Aorta (tissue), 5 donors: ENCODE results near the gene KIAA1755. TPM values are rescaled to one million over a fixed set of nuclear protein-coding genes. Genes with fewer than 3 reads are reported as not detected.
A peak's percentile ranks its signal among the peaks of the same experiment; 100 is the strongest.

Experiments used
- ATAC-seq: fragments of 200-7000 bp; cut with Tn5 transposase; one replicate; pipeline ENCODE4 v1.9.1; 2022; ENCODE audit warnings: moderate library complexity; ENCODE audit not compliant: low FRiP score
- DNase-seq, 2 donors: peaks; one replicate each; pipeline ENCODE4 v3.0.0-alpha.2; 2020
- H3K27ac ChIP-seq, 2 donors: one replicate each; pipeline ENCODE4 v1.5.1; 2013; ENCODE audit warnings: low read length in 2 of 2, mild to moderate bottlenecking in 2 of 2, moderate library complexity in 2 of 2, control low read depth in 1 of 2, inconsistent platforms in 1 of 2, low read depth in 1 of 2
- H3K27me3 ChIP-seq, 2 donors: one replicate each; pipeline ENCODE4 v1.6.1; 2013; ENCODE audit warnings: control low read depth in 1 of 2, low read length in 1 of 2, mild to moderate bottlenecking in 1 of 2, moderate library complexity in 1 of 2; ENCODE audit not compliant: insufficient read depth in 2 of 2, control insufficient read depth in 1 of 2
- H3K36me3 ChIP-seq, 2 donors: one replicate each; pipeline ENCODE4 v1.6.1; 2013; ENCODE audit warnings: control low read depth in 1 of 2, low read length in 1 of 2, mild to moderate bottlenecking in 1 of 2; ENCODE audit not compliant: insufficient read depth in 2 of 2, control insufficient read depth in 1 of 2
- H3K4me1 ChIP-seq, 2 donors: one replicate each; pipeline ENCODE4 v1.6.1; 2013; ENCODE audit warnings: low read length in 2 of 2, control low read depth in 1 of 2, mild to moderate bottlenecking in 1 of 2, moderate library complexity in 1 of 2; ENCODE audit not compliant: insufficient read depth in 2 of 2, control insufficient read depth in 1 of 2
- H3K4me3 ChIP-seq, 2 donors: one replicate each; pipeline ENCODE4 v1.5.1; 2013; ENCODE audit warnings: low read length in 2 of 2, control low read depth in 1 of 2, mild to moderate bottlenecking in 1 of 2
- H3K9me3 ChIP-seq: one replicate; pipeline ENCODE4 v1.6.1; 2013; ENCODE audit warnings: mild to moderate bottlenecking, low read length; ENCODE audit not compliant: control insufficient read depth
- WGBS, 2 donors: extraction: QIAGEN DNeasy Blood & Tissue Kit; methylation state at CpG; one replicate each; pipeline ENCODE4 v1.1.7; 2013; 5-methylcytosine and 5-hydroxymethylcytosine counted together
- intact Hi-C, 2 donors: fragments of 100-400 bp; cut with DNase I; formaldehyde crosslinking; loops; one replicate each; pipeline versions ENCODE4 v1.14.2 to v1.15.0; 2022
- polyA plus RNA-seq, 2 donors: library from polyadenylated mRNA; stranded (reverse); fragments of 200-250 nt; gene quantifications; one replicate each; pipeline ENCODE4 v1.2.3, GENCODE V29; 2013
- total RNA-seq, 2 donors: library from RNA; stranded (reverse); fragmentation: NEBNext Ultra II Directional; extraction: Animal tissue kit (Norgen Biotek cat#: 25700); gene quantifications; one replicate each; pipeline ENCODE4 v1.2.1, GENCODE V29; 2021
- donor health status: healthy with polysubstance abuse.
- donor health status: Bipolar disorder and iron deficiency.
- donor health status: DM: no; HTN: no; CAD: no.
- donor health status: DM: no; HTN: no; CAD: no.
- donor health status: DM: yes; HTN: yes; CAD: no.

The KIAA1755 gene
- total and polyA plus RNA-seq, 4 donors, result 2.0 to 46.4 (median 20.6) TPM

GRCh38 chr20:38208523-38208922 is 52.0 kb downstream of the KIAA1755 start:
- intact Hi-C loops, result no loop called here
- H3K9me3 ChIP-seq, result no peaks in the 10 kb centered on the region
- ATAC-seq (no peak), DNase-seq (no peak)
- H3K27ac ChIP-seq, result peak overlapping the region in 1 of 2 donors; percentile 41
- no peaks in the 10 kb centered on the region for H3K27me3 ChIP-seq
- H3K4me3 ChIP-seq, result no peak overlapping the region
- no peaks in the 10 kb centered on the region for H3K4me1 ChIP-seq
- 88 to 91% methylated on average over 3 of the region's 3 CpGs for WGBS, 2 donors
- no peaks in the 10 kb centered on the region for H3K36me3 ChIP-seq

- H3K4me1 ChIP-seq, result no peaks in the 10 kb centered on the region
- DNase-seq, result peak in 1 of 2 donors; percentile 12
- H3K4me3 ChIP-seq, result no peak overlapping the region
- no peak for ATAC-seq
- WGBS, 2 donors, result 95 to 100% methylated on average over 1 of the region's 1 CpG
- no peaks in the 10 kb centered on the region for H3K27me3 ChIP-seq
- intact Hi-C loops, result no loop called here
- H3K36me3 ChIP-seq, result no peaks in the 10 kb centered on the region
- H3K9me3 ChIP-seq, result no peaks in the 10 kb centered on the region
- H3K27ac ChIP-seq, result no peak overlapping the region
Observed at GRCh38 chr20:38208088-38208487, 52.4 kb downstream of the KIAA1755 start.

GRCh38 chr20:38207621-38208020 is 52.9 kb downstream of the KIAA1755 start:
- Histone ChIP-seq H3K4me1 (no peaks in the 10 kb centered on the region), H3K36me3 (no peaks in the 10 kb centered on the region), H3K27ac (no peak overlapping the region), H3K9me3 (no peaks in the 10 kb centered on the region), H3K27me3 (no peaks in the 10 kb centered on the region), H3K4me3 (no peak overlapping the region)
- intact Hi-C loops, result no loop called here
- WGBS, 2 donors, result 92 to 93% methylated on average over 2 of the region's 2 CpGs
- ATAC-seq (no peak), DNase-seq (no peak)

GRCh38 chr20:38205001-38205400 is 55.5 kb downstream of the KIAA1755 start:
- no peak overlapping the region for H3K27ac ChIP-seq
- H3K4me1 ChIP-seq, result no peaks in the 10 kb centered on the region
- DNase-seq, result no peak
- ATAC-seq, result no peak
- no peak overlapping the region for H3K4me3 ChIP-seq
- no peaks in the 10 kb centered on the region for H3K27me3 ChIP-seq
- 66 to 68% methylated on average over 3 of the region's 3 CpGs for WGBS, 2 donors
- no peaks in the 10 kb centered on the region for H3K36me3 ChIP-seq
- intact Hi-C loops, result no loop called here
- H3K9me3 ChIP-seq, result no peaks in the 10 kb centered on the region

- no peak for ATAC-seq
- Histone ChIP-seq H3K9me3 (no peaks in the 10 kb centered on the region), H3K27me3 (no peaks in the 10 kb centered on the region), H3K4me1 (no peaks in the 10 kb centered on the region), H3K36me3 (no peaks in the 10 kb centered on the region), H3K27ac (no peak overlapping the region), H3K4me3 (no peak overlapping the region)
- no peak for DNase-seq
- WGBS, 2 donors, result 69 to 86% methylated on average over 2 of the region's 2 CpGs
- intact Hi-C loops, result no loop called here
Observed at GRCh38 chr20:38203981-38204357, 56.6 kb downstream of the KIAA1755 start.

GRCh38 chr20:38203337-38203980 is 57.1 kb downstream of the KIAA1755 start:
- H3K9me3 ChIP-seq, result no peaks in the 10 kb centered on the region
- H3K27me3 ChIP-seq, result no peaks in the 10 kb centered on the region
- no peaks in the 10 kb centered on the region for H3K36me3 ChIP-seq
- no peak overlapping the region for H3K27ac ChIP-seq
- 75 to 77% methylated on average over 6 of the region's 6 CpGs for WGBS, 2 donors
- no peak overlapping the region for H3K4me3 ChIP-seq
- DNase-seq, result peak in 1 of 2 donors; percentile 28
- ATAC-seq, result no peak
- intact Hi-C loops, result no loop called here
- H3K4me1 ChIP-seq, result no peaks in the 10 kb centered on the region

GRCh38 chr20:38202982-38203293 is 57.6 kb downstream of the KIAA1755 start:
- H3K27ac ChIP-seq, result no peak overlapping the region
- DNase-seq, result peak in 1 of 2 donors; percentile 25
- H3K27me3 ChIP-seq, result no peaks in the 10 kb centered on the region
- no peaks in the 10 kb centered on the region for H3K9me3 ChIP-seq
- 89 to 96% methylated on average over 8 of the region's 8 CpGs for WGBS, 2 donors
- intact Hi-C loops, result no loop called here
- no peaks in the 10 kb centered on the region for H3K4me1 ChIP-seq
- ATAC-seq, result no peak
- no peak overlapping the region for H3K4me3 ChIP-seq
- H3K36me3 ChIP-seq, result no peaks in the 10 kb centered on the region

- Histone ChIP-seq H3K36me3 (no peaks in the 10 kb centered on the region), H3K4me1 (no peaks in the 10 kb centered on the region), H3K27ac (no peak overlapping the region), H3K4me3 (no peak overlapping the region), H3K27me3 (no peaks in the 10 kb centered on the region), H3K9me3 (no peaks in the 10 kb centered on the region)
- intact Hi-C loops, result no loop called here
- ATAC-seq (no peak), DNase-seq (peak in 1 of 2 donors; percentile 42)
- WGBS, 2 donors, result 89 to 91% methylated on average over 12 of the region's 12 CpGs
Observed at GRCh38 chr20:38202153-38202981, 58.2 kb downstream of the KIAA1755 start.

GRCh38 chr20:38201356-38201755 is 59.2 kb downstream of the KIAA1755 start:
- H3K9me3 ChIP-seq, result no peaks in the 10 kb centered on the region
- 86 to 88% methylated on average over 6 of the region's 6 CpGs for WGBS, 2 donors
- no peaks in the 10 kb centered on the region for H3K27me3 ChIP-seq
- intact Hi-C loops, result no loop called here
- no peak overlapping the region for H3K27ac ChIP-seq
- no peaks in the 10 kb centered on the region for H3K4me1 ChIP-seq
- H3K4me3 ChIP-seq, result no peak overlapping the region
- ATAC-seq (no peak), DNase-seq (peak; percentile 71 to 81)
- H3K36me3 ChIP-seq, result no peaks in the 10 kb centered on the region
